CD1c-positive myeloid dendritic cell (primary cell): ENCODE measurements around the gene DHX35.

Source experiments
- DNase-seq: peaks from one replicate; pipeline ENCODE4 v3.0.0-alpha.2; 2016; ENCODE audit errors: extremely low spot score

DHX35 gene, protein sequence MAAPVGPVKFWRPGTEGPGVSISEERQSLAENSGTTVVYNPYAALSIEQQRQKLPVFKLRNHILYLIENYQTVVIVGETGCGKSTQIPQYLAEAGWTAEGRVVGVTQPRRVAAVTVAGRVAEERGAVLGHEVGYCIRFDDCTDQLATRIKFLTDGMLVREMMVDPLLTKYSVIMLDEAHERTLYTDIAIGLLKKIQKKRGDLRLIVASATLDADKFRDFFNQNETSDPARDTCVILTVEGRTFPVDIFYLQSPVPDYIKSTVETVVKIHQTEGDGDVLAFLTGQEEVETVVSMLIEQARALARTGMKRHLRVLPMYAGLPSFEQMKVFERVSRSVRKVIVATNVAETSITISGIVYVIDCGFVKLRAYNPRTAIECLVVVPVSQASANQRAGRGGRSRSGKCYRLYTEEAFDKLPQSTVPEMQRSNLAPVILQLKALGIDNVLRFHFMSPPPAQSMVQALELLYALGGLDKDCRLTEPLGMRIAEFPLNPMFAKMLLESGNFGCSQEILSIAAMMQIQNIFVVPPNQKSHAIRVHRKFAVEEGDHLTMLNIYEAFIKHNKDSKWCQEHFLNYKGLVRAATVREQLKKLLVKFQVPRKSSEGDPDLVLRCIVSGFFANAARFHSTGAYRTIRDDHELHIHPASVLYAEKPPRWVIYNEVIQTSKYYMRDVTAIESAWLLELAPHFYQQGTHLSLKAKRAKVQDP

DNA sequence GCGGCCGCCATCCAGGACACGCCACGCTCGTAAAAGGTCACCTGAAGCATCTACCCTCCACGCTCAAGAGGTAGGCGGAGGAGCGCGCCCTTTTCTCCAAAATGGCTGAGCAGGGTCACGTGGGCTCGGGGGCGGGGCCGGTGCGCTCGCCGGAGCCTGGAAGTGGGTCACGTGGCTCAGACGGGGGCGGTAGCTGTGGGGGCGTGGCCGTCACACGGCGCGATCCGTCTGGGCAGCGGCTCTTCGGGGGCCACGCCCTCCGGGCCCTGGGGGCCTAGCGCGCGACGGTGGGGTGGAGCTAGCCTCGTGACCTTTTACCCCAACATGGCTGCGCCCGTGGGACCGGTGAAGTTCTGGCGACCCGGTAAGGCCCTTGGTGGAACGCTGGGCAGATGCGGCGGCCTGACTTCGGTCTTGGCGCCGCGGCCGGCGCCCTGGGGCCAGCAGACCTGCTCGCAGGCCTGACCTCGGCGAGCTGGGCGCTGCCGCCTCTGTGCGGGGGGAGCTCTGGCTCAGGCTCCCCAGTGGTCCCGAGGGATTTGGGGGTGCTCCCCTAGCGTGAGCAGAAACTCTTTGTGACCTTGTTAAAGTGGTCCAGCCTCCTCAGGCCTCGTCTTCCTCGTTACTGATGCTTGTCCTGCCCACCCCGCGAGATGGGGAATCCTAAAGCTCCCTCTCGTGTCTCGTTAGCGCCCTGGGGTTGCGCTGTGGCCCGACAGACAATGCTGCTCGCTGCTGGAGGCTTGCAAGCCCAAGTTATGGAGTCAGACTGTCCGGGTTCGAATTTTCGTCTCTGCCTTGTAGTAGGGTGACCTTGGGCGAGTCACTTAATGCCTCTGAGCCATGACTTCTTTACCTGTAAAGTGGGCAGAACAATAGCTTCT, at the start of gene DHX35:
TSS of gene DHX35 (plus strand) at position 301 of the 884 bp plus-strand sequence. CDS start at position 325, 24 bp downstream.
- peak; percentile 99 for DNase-seq

DNA sequence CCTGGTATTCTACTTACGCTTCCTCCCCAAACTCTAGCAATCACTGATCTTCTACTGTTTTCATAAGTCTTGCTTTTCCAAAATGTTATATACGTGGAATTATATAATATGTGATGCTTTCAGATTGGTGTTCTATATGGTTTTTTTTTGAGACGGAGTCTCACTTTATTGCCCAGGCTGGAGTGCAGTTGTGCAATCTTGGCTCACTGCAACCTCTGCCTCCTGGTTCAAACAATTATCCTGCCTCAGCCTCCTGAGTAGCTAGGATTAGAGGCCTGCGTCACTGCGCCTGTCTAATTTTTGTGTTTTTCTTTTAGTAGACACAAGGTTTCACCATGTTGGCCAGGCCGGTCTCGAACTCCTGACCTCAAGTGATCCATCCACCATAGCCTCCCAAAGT, 46.8 kb upstream of the DHX35 start:
- no peak for DNase-seq

DNA sequence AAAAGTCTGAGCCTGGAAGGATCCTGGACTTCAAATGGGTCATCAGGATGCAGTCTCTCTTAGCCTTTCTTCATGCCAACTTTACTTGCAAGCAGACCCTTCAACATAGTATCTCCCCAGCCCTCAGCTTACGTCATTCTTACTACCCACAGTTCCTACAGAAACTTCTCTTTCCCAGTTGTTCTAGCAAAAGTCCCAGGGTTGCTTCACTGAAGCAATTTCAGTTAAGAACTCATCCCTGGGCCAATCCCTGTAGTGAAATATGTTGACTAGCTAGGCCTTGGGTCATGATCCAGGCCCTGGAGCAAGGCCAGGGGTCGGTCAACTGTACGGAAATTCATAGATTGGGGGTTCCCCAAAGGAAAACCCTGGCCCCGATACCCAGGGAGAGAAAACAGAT, 44.5 kb upstream of the DHX35 start:
- DNase-seq: no peak

DNA sequence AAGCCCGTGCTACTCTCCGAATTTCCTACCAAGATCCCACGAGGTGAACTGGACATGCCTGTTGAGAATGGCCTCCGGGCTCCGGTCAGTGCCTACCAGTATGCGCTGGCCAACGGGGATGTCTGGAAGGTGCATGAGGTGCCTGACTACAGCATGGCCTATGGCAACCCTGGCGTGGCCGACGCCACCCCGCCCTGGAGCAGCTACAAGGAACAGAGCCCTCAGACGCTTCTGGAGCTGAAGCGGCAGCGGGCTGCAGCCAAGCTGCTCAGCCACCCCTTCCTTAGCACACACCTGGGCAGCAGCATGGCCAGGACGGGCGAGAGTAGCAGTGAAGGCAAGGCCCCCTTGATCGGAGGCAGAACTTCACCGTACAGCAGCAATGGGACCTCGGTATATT, 44.0 kb upstream of the DHX35 start:
- DNase-seq: no peak

DNA sequence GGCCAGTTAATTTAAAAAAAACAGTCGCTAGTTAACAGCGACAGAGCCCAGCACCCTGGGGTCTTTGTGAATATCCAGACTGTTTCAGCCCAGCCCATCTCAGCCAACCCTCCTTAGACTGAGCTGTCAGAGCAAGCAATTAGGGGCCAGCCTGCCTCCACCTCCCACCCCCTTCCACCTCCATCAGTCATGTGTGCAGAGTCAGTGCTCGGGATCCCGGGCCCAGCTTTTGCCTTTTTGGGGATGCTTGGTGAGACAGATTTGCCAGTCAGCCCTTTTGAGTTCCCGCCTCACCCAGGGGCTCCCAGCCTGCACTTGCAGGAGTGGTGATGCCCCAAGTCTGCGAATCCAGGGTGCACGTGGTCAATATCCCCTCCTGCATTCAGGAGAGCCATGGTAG, 42.5 kb upstream of the DHX35 start:
- no peak for DNase-seq

DNA sequence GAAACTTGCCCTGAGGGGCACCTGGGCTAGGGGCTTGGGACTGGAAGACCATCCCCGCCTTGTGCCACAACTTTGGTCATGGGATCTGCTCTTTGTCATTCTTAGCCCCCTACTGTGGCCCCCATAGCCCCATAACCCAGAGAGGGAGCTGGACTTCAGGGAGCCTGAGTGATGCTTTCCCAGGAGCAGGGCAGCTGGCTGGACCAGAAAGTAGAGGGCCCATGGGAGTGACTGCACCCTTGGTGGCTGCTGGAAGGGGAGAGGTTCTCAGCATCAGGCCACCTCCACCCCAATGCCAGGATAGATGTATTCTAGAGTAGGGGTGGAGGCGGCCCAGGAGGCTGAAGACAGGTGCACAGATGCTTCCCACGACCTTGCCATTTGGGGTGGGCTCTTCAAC, 41.7 kb upstream of the DHX35 start:
- no peak for DNase-seq

DNA sequence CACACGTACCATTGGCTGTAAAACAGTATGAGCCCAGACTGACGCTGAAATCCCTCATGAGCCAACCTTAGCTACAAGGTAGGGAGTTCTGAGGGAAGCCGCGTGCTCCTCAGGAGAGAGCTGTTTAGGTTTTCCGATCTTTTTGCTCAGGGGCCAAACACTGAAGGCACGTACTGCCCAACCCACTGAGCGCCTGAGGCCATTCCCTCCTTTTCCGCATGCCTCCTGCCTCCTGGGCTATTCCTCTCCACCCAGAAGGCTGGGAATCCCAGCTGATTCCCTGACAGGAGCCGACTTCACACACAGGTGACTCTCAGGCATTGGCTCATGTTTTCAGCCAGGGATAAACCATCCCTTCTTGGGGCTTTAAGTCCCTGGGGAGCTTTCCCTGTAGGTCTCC, 41.3 kb upstream of the DHX35 start:
- DNase-seq: no peak

DNA sequence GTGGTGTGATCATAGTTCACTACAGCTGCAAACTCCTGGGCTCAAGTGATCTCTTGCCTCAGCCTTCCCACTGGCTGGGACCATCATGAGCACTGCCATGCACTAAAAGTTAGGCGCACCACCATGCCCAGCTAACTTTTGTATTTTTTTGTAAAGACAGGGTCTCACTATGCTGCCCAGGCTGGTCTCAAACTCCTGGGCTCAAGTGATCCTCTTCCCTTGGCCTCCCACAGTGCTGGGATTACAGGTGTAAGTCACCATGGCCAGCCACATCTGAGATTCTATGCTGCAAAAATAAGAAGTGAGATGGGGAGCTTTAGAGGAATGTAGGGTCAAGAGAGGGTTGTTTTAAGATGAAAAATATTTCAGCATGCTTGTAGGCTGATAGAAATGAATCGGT, 37.4 kb upstream of the DHX35 start:
- DNase-seq: no peak

DNA sequence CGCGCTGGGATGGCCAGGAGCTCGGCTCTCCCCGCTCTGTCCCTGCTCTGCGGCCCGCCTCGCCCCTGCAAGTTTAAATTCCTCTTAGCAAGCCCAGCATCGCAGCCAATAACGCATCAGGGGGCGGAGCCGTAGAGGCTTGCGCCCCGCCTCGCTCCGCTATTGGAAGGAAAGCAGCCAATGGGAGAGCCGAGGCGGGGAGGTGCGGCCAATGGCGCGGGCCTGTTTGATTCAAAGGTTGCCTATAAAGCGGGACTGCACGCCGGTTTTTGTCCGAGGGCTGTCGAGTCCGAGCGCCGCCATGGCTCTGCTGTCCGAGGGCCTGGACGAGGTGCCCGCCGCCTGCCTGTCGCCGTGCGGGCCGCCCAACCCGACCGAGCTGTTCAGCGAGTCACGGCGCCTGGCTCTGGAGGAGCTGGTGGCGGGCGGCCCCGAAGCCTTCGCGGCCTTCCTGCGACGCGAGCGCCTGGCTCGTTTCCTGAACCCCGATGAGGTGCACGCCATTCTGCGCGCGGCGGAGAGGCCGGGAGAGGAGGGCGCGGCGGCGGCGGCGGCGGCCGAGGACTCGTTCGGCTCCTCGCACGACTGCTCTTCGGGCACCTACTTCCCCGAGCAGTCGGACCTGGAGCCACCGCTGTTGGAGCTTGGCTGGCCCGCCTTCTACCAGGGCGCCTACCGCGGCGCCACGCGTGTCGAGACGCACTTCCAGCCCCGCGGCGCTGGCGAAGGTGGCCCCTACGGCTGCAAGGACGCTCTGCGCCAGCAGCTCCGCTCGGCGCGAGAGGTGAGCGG, 35.8 kb upstream of the DHX35 start, which contains the start of gene FAM83D:
TSS of gene FAM83D (plus strand) at position 276 of the 792 bp plus-strand sequence. CDS start at position 302, 26 bp downstream.
- peak; percentile 99 for DNase-seq

DNA sequence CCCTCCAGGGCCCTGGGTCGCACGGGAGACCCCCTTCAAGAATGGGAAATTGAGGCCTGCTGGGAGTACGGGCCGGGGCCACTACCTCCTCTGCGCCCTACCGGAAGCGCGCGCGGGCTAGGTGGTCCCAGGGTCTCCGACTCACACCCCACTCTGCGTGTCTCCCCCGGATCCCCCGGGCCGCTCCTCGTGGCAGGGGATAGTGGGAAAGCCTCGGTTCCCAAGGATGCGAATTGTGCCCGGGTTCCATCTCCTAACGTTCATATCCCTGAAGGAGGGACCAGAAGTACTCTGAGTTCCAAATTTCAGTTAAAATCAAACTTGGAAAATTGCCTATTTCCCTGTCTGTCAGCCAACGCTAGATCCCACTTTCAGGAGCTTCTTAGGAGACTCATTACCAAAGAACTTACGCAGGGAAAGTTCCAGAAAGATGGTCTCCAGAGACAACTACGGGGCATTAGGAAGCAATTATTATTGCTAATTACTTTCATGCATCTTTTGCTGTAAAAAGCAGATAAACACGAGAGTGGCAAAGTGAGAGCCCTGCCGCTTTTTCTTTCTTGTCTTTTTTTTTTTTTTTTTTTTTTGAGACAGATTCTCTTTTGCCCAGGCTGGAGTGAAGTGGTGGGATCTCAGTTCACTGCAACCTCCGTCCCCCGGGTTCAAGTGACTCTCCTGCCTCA, 35.1 kb upstream of the DHX35 start:
- DNase-seq: no peak

DNA sequence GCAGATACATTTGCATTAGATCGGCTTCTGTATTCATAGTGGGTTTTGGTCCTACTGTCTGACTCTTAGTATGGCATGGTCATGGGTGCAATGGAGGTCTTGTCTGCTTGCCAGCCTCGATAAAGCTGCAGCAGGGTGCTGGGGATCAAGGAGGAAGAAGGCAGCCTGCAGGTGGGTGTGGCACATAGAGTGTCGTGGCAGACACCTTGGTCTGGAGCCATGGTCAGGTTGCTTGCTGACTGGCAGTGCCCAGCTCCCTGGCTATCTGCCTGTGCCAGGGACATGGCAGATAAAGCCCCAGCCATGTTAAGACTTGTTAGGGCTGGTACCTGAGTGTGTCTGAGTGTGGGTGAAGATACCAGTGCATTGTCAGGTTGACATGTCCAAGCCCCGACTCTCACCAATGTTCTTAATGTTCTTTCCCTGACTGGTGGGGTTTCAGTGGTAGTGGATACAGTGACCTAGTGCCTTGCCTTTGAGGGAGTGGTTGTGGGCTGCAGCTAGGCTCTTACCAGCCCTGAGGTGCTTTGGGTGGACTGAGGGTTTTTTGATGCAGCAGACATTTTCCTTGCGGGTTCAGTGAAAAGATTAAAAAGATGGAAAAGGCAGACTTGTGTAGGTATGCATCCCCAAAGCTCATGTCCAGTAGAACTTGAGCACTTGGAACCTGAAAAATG, 34.1 kb upstream of the DHX35 start:
- no peak for DNase-seq

DNA sequence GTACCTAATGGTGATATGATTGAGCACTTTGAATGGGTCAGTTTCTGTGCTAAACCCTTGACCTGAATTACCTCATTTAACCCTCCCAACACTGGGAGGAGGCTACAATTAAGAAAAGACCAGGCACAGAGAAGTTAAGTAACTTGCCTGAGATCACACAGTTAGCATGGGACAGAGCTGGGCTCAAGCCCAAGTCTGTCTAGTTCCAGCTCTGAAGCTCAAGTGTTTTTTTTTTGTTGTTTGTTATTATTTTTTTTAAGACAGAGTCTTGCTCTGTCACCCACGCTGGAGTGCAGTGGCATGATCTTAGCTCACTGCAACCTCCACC, 31.9 kb upstream of the DHX35 start:
- DNase-seq: no peak

DNA sequence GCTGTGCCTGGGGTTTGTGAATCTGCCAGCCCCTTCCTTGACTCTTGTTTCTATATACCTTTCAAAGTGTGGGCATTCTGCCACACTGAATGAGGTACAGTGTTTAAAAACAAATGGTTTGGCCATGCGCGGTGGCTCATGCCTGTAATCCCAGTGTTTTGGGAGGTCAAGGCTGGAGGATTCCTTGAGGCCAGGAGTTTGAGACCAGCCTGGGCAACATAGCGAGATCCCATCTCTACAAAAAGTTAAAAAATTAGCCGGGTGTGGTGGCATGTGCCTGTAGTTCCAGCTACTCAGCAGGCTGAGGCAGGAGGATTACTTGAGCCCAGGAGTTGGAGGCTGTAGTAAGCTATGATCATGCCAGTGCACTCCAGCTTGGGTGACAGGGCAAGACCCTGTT, 30.2 kb upstream of the DHX35 start:
- DNase-seq: no peak

DNA sequence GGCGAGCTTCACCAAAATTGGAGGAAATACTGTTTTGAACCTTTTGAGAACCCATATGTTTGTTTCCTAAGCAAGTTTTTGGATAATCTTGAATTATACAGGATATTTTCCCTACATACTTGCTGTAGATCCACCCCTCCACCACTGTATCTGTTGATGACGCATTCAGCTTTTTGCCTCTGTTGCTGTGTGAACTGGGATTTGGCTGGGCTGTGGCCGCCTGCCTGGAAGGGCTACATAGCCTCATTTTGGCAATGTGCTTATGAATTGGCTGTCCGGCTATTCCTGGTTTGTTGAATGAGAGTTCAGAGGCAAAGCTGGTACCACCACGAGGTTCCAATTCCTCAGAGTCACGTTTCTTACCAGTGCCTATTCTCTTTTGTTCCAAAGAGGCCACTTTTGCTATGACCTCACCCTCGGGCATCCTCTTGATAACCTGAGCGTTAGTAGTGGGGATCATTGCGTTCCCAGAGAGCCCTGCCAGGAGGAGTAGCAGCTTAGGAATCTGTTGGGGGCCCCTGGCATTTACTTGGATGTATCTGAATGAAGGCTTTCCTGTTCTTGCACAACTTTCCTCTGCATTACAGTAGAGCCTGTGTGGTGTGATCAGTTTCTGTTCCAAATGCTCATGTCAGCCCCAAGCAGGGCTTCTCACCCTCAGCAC, 29.6 kb upstream of the DHX35 start:
- DNase-seq: no peak

DNA sequence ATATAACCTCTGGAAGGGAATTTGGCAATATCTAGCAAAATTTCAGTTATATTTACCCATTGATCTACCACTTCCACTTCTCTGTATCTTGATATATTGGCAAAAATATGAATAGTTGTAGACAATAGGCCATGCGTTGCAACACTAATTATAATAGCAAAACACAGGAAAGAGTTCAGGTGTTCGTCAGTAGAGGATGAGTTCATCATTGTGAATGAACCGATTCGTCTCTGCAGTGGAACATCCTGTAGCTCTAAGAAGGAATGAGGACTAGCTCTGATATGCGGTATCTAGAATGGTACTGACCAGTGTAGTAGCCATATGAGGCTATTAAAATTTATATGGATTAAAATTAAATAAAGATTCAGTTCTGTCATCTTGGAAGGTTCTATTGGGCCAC, 27.6 kb upstream of the DHX35 start:
- DNase-seq: no peak

DNA sequence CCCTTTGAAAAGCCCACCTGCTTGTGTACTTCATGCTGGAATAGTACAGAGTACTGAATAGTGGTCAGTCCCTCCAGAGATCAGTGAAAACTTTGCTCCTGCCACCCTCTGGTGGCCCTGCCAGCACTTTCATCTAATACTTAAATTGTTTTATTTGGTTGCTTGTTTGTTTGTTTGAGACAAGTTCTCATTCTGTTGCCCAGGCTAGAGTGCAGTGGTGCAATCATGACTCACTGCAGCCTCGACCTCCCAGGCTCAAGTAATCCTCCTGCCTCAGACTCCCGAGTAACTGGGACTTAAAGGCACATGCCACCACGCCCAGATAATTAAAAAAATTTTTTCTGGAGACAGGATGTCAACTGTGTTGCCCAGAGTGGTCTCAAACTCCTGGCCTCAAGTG, 26.9 kb upstream of the DHX35 start:
- DNase-seq: peak; percentile 3

DNA sequence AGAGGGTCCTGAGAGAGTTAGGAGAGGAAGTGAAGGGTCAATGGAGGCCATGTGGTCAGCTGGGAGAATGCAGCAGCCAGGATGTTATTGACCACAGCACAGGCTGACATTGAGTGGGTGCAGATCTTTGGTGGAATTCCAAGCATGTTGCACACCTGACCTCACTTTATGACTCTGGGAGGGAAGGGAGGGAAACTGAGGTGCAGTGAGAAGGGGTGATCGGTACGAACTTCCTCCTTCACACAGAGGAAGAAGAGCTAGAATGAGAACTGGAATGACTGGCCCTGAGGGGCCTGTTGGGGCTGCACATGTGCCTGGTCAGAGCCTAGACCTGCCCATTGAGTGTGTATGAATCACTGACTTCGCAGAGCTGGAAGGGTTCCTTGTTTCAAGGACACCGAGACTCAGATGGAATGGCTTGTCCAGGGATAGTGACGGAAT, 26.2 kb upstream of the DHX35 start:
- no peak for DNase-seq

DNA sequence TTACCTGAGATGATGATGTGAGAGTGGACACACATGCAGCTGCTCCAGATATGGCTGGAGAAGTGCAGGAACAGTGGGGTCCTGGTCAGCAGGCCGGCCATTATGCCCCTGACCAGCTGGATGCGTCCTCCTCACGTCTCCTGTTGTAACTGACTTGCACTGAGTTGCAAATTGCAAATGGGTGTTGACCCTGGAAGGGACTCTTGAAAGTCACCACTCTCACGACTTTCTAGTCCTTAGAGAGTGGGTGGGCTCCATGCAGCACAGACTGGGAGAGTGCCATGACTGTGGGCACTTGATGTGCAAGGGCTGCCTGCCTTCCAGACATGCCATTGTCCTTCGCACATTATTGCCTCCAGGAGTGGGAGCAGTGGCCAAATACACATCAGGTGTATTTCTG, 25.1 kb upstream of the DHX35 start:
- no peak for DNase-seq

DNA sequence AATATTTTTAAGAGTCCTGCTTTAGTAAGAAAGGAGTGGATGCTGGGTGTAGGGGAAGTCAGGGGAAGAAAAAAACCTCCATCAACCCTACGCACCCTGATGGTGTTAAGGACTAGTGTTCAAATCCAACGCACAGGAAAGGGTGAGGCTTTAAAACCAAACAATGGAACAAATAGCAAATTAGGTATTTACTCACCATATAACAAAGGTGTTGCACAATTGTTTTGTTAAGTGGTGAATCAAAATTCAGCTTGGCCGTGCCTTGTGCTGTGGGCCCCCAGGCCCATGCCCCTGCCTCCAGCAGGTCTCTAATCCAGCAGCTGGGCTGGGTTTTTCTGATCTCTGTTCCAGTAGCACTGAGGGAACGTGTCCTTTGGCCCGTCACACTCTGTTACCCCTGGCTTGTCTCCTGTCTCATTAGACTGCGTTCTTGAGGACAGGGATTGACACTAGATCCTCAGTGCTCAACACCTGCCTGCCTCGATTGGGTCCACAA, 24.1 kb upstream of the DHX35 start:
- no peak for DNase-seq

DNA sequence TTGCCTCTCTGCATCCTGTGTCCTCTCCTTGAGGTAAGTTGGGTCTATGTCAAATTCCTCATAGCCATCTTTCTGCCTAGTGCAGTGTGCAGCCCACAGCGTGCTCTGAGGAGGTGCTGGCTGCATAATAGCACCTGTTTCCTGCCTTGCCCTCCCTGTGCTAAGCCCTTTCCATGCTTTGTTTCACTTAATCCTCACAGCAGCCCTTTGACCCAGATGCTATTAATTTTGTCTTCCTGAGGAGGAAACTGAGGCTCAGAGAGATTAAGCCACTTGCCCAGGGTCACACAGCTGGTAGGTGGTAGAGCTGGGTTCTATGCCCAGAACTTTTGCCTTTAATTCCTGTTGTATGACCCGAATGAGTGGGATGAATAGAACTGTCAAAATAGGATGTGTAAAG, 22.5 kb upstream of the DHX35 start:
- no peak for DNase-seq
